CMK (cell line): ENCODE measurements around the gene PIP5KL1.
"Not testable (repeated sequence)": the region's sequence is repeated elsewhere in the genome, so short reads cannot be mapped to it uniquely, and the experiment has no call there.

Source experiments
- DNase-seq: peaks from one replicate; pipeline ENCODE4 v3.0.0-alpha.2; 2010; ENCODE audit warnings: low read depth

The PIP5KL1 gene

DNA sequence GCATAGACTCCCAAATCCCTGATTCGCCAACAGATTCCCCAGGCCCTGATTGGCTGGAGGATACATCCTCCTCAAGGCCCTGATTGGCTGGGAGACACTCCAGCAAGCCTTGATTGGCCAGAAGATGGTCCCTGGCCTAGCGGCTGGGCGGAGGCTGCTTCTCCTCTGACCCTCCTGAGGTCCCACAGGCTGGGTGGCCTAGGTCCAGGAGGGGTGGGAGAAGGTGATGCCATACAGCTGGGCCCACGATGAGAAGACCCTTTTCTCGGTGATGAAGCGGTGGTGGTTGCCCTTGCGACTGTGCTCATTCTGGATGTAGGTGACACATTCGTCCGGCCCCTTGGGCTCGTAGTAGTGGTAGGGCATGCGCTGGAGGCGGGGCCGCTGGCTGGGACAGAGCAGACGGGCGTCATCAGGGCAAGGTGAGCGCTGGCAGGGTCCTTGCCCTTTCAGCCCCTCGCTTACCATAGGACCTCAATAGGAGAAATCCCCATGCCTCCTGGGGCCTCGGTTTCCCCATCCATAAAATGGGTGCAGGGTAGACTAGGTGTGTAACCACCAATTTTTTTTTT, 44.1 kb downstream of the PIP5KL1 start:
- no peak for DNase-seq

DNA sequence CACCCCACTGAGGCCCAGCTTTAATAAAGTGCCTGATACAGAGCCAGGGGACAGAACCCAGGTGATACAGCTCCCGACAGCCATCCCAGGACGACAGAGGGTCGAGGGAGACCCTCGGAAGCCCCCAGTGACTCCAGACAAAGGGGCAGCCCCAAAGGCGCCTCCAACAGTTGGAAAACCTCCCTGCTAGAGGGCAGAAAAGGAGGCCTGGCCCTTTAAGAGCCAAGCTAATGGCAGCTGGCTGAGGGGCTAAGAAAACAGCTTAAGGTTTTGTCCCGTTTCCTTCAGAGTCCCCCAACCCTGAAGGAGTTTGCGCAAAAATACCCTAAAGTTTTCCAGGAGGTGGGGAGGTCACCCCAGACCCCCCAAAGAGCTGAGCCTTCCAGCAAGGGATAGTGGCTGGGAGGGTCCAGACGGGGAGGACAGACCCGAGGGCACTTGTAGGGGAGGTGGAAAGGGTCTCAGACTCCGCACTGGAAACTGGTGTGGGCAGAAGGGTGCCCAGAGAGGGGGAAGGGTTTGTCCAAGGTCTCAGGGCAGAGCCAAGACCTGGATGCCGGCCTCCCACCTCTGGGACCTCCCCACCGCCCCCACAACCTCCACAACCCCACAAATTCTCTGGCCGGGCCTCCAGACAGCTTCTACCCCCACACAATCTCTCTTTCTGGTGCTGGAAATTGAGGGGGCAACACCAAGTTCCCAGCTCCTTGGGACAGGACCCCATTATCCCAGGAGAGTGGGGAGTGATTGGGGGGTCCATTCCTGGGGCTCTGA, 44.9 kb downstream of the PIP5KL1 start:
- no peak for DNase-seq

DNA sequence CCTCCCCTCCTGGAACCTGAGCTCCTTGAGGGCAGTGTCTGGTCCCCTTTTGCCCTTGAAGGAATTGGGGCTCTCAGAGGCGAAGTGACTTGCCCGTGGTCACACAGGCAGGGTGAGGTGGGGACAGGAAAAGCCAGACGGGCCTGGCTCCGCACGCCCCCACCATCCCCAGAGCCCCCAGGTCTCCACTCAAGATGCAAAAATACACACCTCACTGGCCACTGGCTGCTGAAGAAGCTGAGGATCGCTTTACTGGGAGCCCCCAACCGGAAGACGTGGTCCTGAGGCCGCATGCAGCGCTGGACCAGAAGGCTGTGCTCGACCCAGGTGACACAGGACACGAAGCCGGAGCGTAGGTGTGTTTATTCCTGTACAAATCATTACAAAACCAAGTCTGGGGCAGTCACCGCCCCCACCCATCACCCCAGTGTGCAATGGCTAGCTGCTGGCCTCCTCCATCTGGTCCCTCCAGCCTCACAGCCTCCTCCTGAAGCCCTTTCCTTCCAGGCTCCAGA, 45.5 kb downstream of the PIP5KL1 start:
- DNase-seq: no peak

DNA sequence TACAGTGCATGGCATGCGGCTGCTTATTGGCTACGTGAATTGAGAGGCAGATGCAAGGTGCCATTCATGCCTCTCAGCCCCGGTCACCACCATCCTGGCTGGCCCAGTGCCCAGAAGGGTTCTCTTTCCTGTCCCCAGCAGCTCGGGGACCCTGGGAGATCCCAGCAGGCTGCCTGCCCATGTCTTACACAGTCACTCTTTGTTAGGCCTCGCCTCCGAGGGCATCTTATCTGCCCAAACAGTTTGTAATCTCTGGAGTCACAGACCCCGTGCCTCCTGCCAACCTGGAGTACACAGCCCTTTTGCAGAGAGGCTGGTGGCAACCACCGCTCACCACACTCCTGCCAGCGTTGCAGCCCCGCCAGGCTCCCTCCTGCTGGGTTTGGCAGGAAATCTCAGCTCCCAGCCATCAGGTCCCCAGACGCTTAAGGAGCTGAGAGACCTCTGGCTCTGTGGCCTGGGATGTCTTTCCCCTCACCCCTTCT, 46.1 kb downstream of the PIP5KL1 start:
- DNase-seq: no peak

DNA sequence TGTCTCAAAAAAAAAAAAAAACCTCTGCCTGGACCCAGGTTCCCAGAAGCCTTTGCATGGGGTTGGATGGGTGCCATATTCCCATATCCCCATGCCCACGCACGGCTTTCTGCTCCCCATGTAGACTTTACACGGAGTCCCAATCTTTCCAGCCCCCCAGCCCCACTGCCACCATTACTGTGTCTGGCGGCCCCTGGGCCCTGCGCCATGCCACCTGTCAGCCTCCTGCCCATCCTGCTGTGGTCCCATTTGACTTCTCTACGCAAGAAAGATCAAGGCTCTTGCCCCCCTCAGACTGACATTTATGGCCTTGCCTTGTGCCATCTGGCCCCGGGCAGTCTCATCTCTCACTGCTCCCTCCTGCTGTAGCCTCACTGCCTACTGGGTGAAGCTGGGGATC, 46.6 kb downstream of the PIP5KL1 start:
- no peak for DNase-seq

DNA sequence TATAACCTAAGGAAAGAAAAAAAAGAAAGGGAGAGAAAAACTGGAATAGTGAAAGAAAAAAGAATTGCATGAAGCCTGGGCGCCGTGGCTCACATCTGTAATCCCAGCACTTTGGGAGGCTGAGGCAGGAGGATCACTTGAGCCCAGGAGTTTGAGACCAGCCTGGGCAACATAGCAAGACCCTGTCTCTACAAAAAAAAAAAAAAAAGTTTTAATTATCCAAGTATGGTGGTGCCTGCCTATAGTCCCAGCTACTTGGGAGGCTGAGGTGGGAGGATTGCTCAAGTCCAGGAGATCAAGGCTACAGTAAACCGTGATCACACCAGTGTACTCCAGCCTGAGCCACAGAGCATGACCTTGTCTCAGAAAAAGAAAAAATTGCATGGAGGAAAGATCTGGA, 48.9 kb downstream of the PIP5KL1 start:
- DNase-seq: not testable (repeated sequence)

DNA sequence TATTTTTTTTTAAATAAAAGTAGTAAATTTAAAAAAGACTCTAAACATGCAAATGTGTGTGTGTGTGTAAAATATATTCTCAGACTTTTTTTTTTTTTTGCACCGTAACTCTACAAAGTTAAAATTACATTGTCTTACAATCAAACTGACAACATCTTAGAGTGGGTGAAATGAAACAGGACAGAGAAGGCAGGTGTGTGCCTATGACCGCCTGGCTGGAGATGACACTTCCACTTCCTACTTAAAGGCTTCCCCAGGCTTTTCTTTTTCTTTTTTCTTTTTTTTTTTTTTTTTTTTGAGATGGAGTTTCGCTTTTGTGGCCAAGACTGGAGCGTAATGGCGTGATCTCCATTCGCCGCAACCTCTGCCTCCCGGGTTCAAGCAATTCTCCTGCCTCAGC, 50.4 kb downstream of the PIP5KL1 start:
- DNase-seq: no peak

DNA sequence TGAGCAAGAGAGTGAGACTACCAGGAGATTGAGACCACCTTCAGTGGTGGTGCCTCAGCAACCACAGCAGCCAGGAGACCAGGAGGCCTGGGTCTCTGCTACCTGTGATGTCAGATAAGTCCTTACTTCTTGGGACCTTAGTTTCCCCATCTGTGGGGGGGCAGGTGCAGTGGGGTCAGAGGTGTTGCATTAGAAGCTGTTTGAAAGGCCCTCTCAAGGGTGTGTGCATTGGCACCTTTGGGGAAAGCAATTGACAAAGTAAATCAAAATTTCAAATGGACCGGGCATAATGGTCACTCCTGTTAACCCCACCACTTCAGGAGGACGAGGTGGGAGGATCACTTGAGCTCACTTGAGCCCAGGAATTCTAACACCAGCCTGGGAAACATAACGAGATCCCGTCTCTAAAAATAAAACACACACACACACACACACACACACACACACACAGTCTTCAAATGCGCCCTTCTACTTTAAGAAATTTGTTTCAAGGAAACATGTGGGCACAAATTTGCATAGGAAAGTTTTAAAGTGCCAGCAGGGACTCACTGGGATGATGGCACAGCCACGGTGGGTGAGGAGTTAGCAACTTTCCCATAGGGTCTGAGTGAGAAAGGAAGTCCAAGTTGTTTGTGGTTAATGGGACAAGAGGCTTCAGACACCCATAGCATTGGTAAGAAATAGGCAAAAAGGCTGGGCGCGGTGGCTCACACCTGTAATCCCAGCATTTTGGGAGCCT, 51.8 kb downstream of the PIP5KL1 start:
- no peak for DNase-seq

DNA sequence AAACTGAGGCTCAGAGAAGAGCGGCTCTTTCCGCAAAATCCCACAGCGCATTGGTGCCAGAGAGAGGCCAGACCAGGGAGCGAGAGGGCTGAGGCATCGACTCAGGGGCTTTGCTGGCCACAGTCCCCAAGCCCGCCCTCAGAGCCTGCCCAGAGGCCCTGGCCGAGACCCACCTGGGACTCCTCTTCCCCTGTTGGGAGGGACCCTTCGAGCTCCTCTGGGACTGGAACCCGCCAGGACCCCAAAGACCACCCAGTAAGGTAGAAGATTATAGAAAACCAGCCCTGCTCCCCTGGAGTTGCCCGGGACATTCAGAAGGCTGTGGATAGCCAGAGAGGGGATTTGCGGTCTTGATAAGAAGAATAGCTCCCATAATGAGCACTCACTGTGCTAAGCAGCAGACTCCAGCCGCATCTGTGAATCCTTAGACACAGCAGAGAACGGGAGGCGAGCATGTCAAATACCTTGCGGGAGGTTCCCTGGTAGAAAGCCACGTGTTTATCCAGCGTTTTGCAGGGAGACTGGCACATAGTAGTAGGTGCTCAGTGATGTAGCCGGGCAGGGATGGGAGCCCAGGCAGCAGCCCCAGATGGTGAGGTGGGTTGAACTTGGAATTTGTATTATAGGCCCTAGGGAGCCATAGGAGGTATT, 52.5 kb downstream of the PIP5KL1 start:
- no peak for DNase-seq

DNA sequence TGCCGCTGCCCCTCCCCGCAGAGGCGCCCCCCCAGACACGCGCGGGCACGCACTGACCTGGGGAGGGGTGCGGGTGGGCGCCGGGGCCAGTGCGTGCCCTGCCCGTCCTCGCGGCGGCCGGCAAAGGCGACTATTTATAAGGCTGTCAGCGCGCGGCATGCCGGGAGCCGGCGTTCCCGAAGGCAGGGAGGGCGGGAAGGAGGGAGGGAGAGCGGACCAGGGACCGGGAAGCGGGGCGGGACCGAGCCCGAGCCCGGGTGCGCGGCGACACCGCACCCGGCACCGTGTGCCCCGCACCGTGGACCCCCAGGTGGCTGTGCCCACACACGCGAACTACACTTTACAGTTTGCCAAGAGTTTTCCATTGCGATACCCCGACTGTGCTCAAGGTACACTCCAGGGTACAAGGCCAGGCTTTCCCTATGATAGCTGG, 53.0 kb downstream of the PIP5KL1 start, which contains the start of gene AK1:
Gene AK1, minus strand, starts transcription at position 110 of the 433 bp plus-strand sequence. CDS start 3,058 bp downstream, outside the sequence.
- DNase-seq: no peak

DNA sequence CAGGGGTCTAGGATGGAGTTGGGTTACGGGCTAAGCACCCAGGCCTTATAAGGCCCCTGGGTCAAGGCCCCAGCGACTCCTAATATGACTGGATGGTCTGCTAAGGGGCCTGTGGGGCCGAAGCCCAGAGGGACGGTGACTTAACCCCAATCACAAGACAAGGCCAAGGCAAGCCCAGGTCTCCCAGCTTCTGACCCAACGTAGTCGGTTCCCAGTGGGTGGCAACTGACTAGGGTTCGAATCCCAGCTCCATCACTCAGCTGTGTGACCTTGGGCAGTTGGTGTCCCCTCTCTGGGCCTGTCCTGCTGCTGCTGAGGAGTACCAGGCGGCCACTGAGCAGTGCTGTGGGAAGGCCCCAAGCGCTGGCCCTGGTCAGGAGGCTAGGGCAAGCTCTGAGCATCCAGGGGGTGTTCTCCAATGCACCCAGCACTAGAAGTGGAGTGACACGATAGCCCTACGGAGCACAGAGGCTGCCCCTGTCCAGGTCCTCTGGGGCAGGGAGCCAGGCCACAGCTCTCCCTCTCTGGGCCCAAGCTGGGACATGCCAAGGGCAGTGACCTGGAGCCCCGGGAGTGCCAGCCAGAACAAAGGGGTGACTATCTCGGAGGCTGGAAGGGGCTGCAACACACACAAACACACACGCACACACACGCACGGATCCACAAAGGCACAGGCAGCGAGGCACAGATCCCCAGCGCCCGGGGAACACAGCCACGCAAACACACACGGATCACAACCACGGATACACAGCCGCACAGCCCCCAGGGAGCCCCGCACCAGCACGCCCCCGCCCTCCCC, 53.6 kb downstream of the PIP5KL1 start:
- DNase-seq: no peak

DNA sequence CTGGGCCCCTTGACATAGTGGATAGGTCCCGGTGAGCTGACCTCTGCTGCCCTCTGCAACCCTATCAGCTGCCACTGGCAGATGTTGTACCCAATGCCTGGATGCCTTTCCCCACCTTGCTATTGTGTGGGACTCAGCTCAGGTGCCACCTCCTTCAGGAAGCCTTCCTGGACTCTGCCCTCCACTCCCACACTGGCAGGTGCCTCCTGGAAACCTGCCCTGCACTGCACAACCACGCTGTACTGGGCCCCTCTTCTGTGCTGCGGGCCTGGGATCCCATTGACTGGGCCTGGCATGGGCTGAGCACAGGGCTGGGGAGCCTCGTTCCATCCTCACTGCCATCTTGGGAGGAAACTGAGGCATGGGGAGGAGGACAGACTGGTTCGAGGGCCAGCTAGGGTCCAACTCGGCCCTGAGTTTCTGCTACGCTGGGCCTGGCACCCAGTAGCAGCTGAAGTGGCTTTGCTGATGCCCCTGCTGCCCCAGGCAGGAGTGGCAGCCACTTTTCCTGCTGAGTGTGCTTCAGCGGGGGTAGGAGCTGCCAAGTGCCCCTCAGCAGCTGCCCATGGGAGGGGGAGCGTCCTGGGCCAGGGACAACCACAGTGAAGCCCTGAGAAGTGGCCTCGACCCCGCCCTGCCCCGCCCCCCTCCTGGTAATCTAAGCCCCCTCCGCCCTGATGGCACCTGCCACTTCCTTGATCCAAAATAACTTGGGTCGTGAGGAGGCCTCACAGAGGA, 54.4 kb downstream of the PIP5KL1 start:
- DNase-seq: no peak

DNA sequence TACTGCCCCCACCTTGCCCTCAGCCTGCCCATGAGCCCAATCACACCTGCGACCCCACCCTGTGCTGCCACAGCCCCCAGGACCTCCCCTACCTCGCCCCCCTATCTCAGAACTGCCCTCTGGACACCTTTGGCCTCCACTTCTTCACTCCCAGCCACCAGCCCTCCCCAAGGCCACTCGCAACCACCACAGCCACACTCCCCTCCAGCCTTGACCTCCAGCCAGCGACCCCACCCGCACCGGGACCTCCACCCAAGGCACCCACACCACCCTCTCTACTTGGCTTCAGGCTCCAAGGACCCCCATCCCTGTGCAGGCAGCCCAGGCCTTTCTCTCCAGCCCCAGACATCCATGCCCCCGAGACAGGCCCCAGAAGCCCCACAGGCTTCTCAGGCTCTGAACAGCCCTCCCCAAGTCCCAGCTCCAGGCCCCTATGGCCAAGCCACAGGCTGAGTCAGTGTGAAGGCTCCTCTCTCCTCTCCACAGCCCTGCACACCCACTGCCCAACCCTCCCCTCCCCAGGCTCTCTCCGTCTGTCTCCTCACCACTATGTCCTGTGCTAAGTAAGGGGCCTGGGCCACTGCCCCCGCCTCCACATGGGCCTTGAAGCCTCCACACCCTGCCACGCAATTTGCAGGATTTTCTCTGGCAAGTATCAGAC, 55.1 kb downstream of the PIP5KL1 start:
- DNase-seq: no peak

DNA sequence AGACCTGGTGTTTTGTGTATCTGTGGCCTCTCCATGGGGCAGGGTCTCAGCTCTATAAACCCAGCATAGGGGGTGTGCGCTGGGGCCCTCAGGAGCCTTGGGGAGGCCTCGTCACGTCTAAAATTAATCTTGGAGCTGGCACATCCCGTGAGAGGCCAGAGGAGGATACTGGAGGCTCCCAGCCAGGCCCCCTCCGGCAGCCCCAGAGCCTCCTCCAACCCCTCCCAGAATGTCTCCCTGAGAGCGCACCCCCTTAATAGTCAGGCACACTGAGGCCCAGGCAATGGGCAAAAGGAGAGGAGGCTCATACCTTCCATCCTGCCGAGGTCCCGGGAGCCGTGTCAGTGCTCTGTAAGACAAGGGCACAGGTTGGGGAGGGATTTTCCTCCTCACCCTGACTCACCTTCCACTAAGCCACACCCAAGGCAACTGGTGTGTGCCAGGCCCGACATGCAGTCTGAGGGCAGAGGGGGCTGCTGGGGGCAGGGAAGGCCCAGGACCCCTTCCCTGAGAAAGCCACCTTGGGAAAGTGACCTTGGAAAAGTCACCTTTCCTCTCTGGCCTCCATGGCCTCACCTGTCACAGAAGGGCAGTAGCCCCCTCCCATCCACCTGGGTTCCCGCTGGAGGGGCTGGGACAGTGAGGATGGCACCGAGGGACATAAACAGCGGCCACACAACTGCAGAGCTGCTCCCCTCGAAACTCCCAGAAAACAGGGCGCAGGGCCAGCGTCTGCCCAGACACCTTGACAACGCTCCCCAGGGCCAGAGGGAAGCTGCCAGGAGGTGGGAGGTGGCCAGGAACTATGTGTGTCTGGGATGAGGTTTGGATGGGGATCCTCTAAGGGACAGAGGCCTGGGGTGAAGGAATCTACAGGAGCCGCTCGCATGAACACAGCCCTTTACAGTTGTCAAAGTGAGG, 56.0 kb downstream of the PIP5KL1 start:
- no peak for DNase-seq

DNA sequence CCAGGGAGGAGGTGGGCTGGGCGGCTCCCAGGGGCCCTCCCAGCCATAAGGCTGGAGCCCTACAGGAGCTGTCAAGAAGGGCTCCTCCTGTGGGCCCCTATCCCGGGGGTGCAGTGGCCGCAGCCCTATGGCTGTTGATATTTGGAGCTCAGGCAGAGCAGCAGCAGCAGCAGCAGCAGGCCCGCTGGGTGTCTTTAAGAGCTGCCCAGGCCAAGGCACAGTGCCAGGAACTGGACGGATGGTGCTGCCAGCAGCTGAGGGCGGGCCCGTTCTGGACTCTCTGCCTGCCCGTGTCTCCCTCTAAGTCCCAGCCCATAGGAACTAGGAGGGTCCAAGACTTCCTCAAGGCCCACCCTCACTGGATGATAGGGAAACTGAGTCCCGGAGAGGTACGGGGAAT, 56.7 kb downstream of the PIP5KL1 start:
- no peak for DNase-seq

DNA sequence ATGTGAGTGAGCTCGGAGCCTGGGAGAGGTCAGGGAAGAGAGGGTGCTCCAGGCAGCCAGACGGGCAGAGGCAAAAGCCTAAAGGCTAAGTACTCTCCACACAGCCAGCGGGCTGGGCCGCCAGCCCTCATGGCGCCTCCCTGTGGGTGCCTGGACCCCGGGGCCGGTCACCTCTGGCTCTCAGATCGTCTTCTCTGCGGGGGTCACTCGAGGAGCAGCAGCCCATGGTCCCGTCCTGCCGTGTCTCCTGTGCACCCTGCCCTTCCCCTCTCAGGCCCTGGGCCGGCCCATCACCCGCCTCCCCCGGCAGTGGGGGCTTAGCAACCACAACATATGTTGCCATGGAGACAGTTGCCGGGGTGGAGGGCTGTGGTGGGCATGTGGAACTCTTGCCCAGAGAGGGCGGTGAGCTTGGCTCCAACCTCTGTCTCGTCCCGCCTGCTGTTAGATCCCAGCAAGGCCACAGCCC, 57.3 kb downstream of the PIP5KL1 start:
- DNase-seq: no peak

DNA sequence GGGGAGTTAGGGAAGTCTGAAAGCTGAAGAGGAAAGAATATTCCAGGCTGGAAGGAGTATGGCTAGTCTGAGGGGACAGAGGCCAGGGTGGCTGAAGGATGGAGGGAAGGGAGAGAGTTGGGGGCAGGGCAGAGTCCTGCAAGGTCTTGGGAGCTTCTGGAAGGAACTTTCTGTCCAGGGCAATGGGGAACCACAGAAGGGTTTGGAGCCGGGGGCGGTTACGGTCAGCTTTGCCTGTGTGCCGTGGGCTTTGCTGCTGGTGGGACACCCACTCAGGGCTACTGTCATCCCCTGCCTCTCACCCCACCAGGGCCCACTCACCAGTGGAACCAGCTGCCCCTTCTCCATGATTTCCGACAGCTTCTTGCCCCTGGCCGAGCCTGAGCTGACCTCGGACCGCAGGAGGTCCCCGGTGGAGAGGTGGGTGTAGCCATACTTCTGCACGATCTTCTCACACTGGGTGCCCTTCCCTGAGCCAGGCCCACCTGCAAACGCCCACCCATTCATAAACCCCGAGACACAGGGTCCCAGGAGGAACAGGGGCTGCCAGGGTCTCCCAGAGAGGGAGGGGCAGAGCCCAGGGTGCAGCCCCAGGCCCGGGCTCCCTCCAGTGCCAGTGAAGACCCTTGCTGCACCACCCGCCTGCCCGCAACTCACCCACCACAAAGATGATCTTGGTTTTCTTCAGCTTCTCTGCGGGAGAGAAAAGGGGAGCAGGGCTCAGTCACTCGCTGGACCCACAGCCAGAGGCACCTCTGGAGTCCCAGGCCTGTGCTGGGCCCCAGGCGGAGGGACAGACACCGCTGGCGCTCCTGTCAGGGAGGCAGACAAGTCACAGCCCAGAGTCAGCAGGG, 58.0 kb downstream of the PIP5KL1 start:
- no peak for DNase-seq

DNA sequence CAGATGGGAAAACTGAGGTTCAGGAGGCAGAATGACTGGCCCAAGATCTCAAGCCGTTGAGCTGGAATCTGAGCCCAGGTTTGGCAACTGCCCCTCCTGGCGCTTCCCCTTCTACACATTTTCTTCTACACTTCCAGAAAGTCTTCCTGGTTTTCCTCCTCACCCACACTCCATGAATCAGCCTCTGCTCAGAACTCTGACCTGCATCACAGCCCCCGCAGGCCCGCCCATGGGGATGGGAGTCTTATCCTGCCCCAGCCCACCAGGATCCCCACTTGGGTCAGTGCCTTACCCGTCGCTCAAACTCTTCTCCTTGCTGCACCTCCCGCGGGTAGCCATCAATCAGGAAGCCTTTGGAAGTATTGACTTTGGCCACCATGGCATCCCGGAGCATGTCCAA, 59.0 kb downstream of the PIP5KL1 start:
- DNase-seq: no peak
